Upper lobe of left lung (tissue), 6 donors: ENCODE data around the gene GFRA3. TPM values are rescaled to one million over a fixed set of nuclear protein-coding genes. Genes with fewer than 3 reads are reported as not detected.

Experiments
- ATAC-seq, 2 donors: fragments of 200-7000 bp; cut with Tn5 transposase; one replicate each; pipeline ENCODE4 v1.9.1; 2022; ENCODE audit warnings: mild to moderate bottlenecking in 2 of 2, moderate library complexity in 2 of 2; ENCODE audit not compliant: low FRiP score in 2 of 2
- DNase-seq, 2 donors: peaks; one replicate each; pipeline ENCODE4 v3.0.0-alpha.2; 2019 to 2020
- H3K27ac ChIP-seq, 4 donors: fragments of 200-600 bp; sonication (generic); one replicate each; pipeline ENCODE4 v1.5.1; 2016 to 2019
- H3K27me3 ChIP-seq, 4 donors: fragments of 200-600 bp; sonication (generic); one replicate each; pipeline ENCODE4 v1.5.1; 2017 to 2019
- H3K36me3 ChIP-seq, 4 donors: fragments of 200-600 bp; sonication (generic); one replicate each; pipeline ENCODE4 v1.5.1; 2016 to 2019
- H3K4me1 ChIP-seq, 4 donors: fragments of 200-600 bp; sonication (generic); one replicate each; pipeline ENCODE4 v1.5.1; 2018 to 2019
- H3K4me3 ChIP-seq, 4 donors: fragments of 200-600 bp; sonication (generic); one replicate each; pipeline ENCODE4 v1.5.1; 2017 to 2019; ENCODE audit warnings: mild to moderate bottlenecking in 2 of 4, moderate library complexity in 1 of 4
- H3K9me3 ChIP-seq, 4 donors: fragments of 200-600 bp; sonication (generic); one replicate each; pipeline ENCODE4 v1.5.1; 2018 to 2019
- CTCF ChIP-seq, 6 experiments: fragments of 450-650 bp in 4 of 6; fragments of 200-600 bp in 2 of 6; sonication (generic) in 2 of 6; IDR thresholded peaks; one replicate each; pipeline ENCODE4 v1.5.1; 2016 to 2019; ENCODE audit warnings: antibody characterized with exemption in 6 of 6
- EP300 ChIP-seq, 4 donors: sonication (generic); formaldehyde crosslinking; IDR thresholded peaks; one replicate each; pipeline ENCODE4 v1.5.1; 2017; ENCODE audit warnings: antibody characterized with exemption in 4 of 4, control low read depth in 2 of 4
- POLR2A ChIP-seq, 4 donors: fragments of 450-650 bp; IDR thresholded peaks; one replicate each; pipeline ENCODE4 v1.5.1; 2016 to 2017; ENCODE audit warnings: antibody characterized with exemption in 4 of 4, mild to moderate bottlenecking in 2 of 4
- POLR2AphosphoS5 ChIP-seq, 2 donors: sonication (generic); formaldehyde crosslinking; IDR thresholded peaks; one replicate each; pipeline ENCODE4 v1.5.1; 2017; ENCODE audit warnings: antibody characterized with exemption in 2 of 2
- WGBS, 2 donors: methylation state at CpG; one replicate each; pipeline ENCODE4 v1.1.5; 2017 to 2018; 5-methylcytosine and 5-hydroxymethylcytosine counted together
- total RNA-seq, 6 donors: library from RNA; depleted of rRNA in 4 of 6; stranded (reverse); fragments of >200 nt in 4 of 6; gene quantifications; one replicate each; pipeline versions ENCODE4 v1.1.0 to v1.2.1, GENCODE V29; 2016 to 2021
- donor health status: DM: no; HTN: no; CAD: no; lungs with moderate emphysema.
- donor health status: DM: no; HTN: yes; CAD: no; lungs with severe emphysema.

Gene GFRA3
- total RNA-seq, 6 donors from 2014 or later = 0.30 to 0.86 (median 0.33) TPM; not detected in 1

- ATAC-seq (peak; percentile 62 to 79), DNase-seq (peak; percentile 26 to 87)
Observed at GRCh38 chr5:138241688-138242571, 32.5 kb downstream of the GFRA3 start.

GRCh38 chr5:138240650-138241385 lies 33.6 kb downstream of the GFRA3 start:
- WGBS, 2 donors = 52 to 54% methylated on average over 3 of the region's 3 CpGs
- Histone ChIP-seq H3K4me3 (no peak overlapping the region), H3K4me1 (peaks cover 9 to 13% (median 11%) of the 10 kb centered on the region in 4 donors), H3K36me3 (no peaks in the 10 kb centered on the region), H3K9me3 (no peaks in the 10 kb centered on the region), H3K27ac (no peak overlapping the region), H3K27me3 (peaks cover 0 to 6% (median 0%) of the 10 kb centered on the region in 4 donors)
- no peak for TF ChIP-seq POLR2A (IDR thresholded peaks at IDR 0.05)
- TF ChIP-seq POLR2AphosphoS5 (IDR thresholded peaks at IDR 0.05) = no peak
- TF ChIP-seq CTCF (IDR thresholded peaks at IDR 0.05) = no peak
- TF ChIP-seq EP300 (IDR thresholded peaks at IDR 0.05) = no peak
- ATAC-seq (no peak), DNase-seq (no peak)

More at GRCh38 chr5:138241688-138242571, 32.5 kb downstream of the GFRA3 start:
- 4% methylated on average over 21 to 61 of the region's 67 CpGs for WGBS, 2 donors
- H3K27ac ChIP-seq = no peak overlapping the region
- no peaks in the 10 kb centered on the region for H3K36me3 ChIP-seq
- no peaks in the 10 kb centered on the region for H3K9me3 ChIP-seq
- H3K27me3 ChIP-seq = peaks cover 0 to 6% (median 0%) of the 10 kb centered on the region in 4 donors
- peak overlapping the region; percentile 35 to 50 (median 40) for H3K4me3 ChIP-seq
- TF ChIP-seq POLR2AphosphoS5 (IDR thresholded peaks at IDR 0.05) (no peak), POLR2A (IDR thresholded peaks at IDR 0.05) (no peak), CTCF (IDR thresholded peaks at IDR 0.05) (no peak), EP300 (IDR thresholded peaks at IDR 0.05) (no peak)
- peaks cover 9 to 13% (median 11%) of the 10 kb centered on the region in 4 donors for H3K4me1 ChIP-seq

- Histone ChIP-seq H3K4me1 (peaks cover 9 to 13% (median 11%) of the 10 kb centered on the region in 4 donors), H3K9me3 (no peaks in the 10 kb centered on the region), H3K36me3 (no peaks in the 10 kb centered on the region), H3K27ac (no peak overlapping the region), H3K4me3 (no peak overlapping the region), H3K27me3 (peaks cover 0 to 6% (median 0%) of the 10 kb centered on the region in 4 donors)
- WGBS, 2 donors = 83 to 100% methylated on average over 1 of the region's 1 CpG
- TF ChIP-seq CTCF (IDR thresholded peaks at IDR 0.05) (no peak), POLR2AphosphoS5 (IDR thresholded peaks at IDR 0.05) (no peak), EP300 (IDR thresholded peaks at IDR 0.05) (no peak), POLR2A (IDR thresholded peaks at IDR 0.05) (no peak)
- ATAC-seq = no peak
- no peak for DNase-seq
Observed at GRCh38 chr5:138238034-138238433, 36.4 kb downstream of the GFRA3 start.

- Histone ChIP-seq H3K27me3 (no peaks in the 10 kb centered on the region), H3K4me1 (no peaks in the 10 kb centered on the region), H3K9me3 (no peaks in the 10 kb centered on the region), H3K4me3 (no peak overlapping the region), H3K27ac (no peak overlapping the region), H3K36me3 (no peaks in the 10 kb centered on the region)
- ATAC-seq = no peak
- no peak for DNase-seq
- TF ChIP-seq POLR2A (IDR thresholded peaks at IDR 0.05) = no peak
- no peak for TF ChIP-seq POLR2AphosphoS5 (IDR thresholded peaks at IDR 0.05)
- no peak for TF ChIP-seq CTCF (IDR thresholded peaks at IDR 0.05)
- TF ChIP-seq EP300 (IDR thresholded peaks at IDR 0.05) = no peak
- 78 to 86% methylated on average over 2 of the region's 2 CpGs for WGBS, 2 donors
Observed at GRCh38 chr5:138234651-138235050, 39.8 kb downstream of the GFRA3 start.
